ENCODE data around the gene BRCC3. TPM values are rescaled to one million over a fixed set of nuclear protein-coding genes. Genes with fewer than 3 reads are reported as not detected.

BRCC3 gene
- total RNA-seq, 1 donor: 11.2 TPM

- peak overlapping the region; percentile 69 for H3K4me3 ChIP-seq (ENCODE audit: low read depth, low read length)
- TF ChIP-seq, protein P1, sequence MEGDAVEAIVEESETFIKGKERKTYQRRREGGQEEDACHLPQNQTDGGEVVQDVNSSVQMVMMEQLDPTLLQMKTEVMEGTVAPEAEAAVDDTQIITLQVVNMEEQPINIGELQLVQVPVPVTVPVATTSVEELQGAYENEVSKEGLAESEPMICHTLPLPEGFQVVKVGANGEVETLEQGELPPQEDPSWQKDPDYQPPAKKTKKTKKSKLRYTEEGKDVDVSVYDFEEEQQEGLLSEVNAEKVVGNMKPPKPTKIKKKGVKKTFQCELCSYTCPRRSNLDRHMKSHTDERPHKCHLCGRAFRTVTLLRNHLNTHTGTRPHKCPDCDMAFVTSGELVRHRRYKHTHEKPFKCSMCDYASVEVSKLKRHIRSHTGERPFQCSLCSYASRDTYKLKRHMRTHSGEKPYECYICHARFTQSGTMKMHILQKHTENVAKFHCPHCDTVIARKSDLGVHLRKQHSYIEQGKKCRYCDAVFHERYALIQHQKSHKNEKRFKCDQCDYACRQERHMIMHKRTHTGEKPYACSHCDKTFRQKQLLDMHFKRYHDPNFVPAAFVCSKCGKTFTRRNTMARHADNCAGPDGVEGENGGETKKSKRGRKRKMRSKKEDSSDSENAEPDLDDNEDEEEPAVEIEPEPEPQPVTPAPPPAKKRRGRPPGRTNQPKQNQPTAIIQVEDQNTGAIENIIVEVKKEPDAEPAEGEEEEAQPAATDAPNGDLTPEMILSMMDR (IDR thresholded peaks at IDR 0.05; ENCODE audit: insufficient read depth, low read depth, low read length): no peak
- DNase-seq (ENCODE audit: low read depth): no peak
Observed at GRCh38 chrX:155070663-155070974, 689 bp upstream of the BRCC3 start.

DNA sequence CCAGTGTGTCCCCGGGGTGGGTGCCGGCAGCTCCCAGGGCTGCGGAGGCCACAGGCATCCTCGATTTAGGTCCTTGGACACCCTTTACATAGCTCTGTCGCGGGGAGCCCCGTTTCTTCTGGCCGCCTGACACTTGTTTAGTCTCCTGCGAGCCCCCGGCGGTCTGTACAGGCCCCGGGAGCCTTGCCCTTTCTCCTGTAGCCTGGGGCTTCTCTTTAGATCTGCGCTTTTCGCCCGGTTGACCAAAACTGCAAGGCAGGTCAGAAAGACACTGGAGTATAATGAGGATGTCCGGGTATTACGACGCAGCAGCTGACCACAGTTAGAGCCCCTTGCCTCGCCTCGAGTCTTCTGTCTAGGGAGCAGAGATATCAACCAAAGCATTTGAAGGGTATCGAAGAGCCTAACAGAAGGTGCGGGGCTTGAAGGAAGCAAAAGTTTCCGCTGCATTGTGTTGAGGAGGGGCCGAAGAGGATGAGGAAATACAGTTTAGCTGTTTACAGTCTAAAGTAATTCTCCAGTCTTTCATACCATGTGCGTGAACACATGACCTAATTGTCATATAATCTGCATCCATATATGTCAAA lies 479 bp downstream of the BRCC3 start:
- TF ChIP-seq, protein P1 (IDR thresholded peaks at IDR 0.05; ENCODE audit: insufficient read depth, low read depth, low read length): no peak
- peak overlapping the region; percentile 77 for H3K4me3 ChIP-seq (ENCODE audit: low read depth, low read length)

DNA sequence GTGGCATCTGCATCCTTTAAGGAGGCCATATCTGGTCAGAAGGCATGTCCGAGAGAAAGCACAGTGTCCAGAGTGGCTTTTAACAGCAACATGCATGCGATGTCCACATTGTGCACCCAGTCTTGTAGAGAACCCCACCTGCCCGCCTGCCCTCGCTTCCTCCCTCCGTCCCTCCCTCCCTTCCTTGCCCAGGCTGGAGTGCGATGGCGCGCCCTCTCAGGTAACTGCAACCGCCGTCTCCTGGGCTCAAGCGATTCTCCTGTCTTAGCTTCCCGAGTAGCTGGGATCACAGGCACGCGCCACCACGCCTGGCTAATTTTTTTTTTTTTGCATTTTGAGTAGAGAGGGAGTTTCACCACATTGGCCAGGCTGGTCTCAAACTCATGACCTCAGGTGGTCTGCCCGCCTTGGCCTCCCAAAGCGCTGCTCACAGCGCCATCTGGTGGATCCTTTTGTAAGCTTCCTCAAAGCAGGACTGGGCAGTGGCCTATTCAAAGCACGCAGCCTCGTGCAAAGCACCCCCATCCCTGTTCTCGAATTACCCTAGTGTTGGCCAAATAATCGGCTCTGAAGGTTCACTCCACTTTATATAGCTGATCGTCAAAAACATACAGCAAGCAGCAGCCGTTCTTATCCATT lies 15.0 kb downstream of the BRCC3 start:
- TF ChIP-seq, protein P1 (IDR thresholded peaks at IDR 0.05; ENCODE audit: insufficient read depth, low read depth, low read length): peak; percentile 47
- no peak overlapping the region for H3K4me3 ChIP-seq (ENCODE audit: low read depth, low read length)
- DNase-seq (ENCODE audit: low read depth): peak; percentile 25

More for the DNA sequence above, 479 bp downstream of the BRCC3 start:
- peak; percentile 22 for DNase-seq (ENCODE audit: low read depth)

- TF ChIP-seq, protein P1 (IDR thresholded peaks at IDR 0.05; ENCODE audit: insufficient read depth, low read depth, low read length): no peak
- no peak for DNase-seq (ENCODE audit: low read depth)
- H3K4me3 ChIP-seq (ENCODE audit: low read depth, low read length): no peak overlapping the region
Observed at GRCh38 chrX:155086961-155087735, 15.8 kb downstream of the BRCC3 start.

- no peak overlapping the region for H3K4me3 ChIP-seq (ENCODE audit: low read depth, low read length)
- peak; percentile 38 for DNase-seq (ENCODE audit: low read depth)
- TF ChIP-seq, protein P1 (IDR thresholded peaks at IDR 0.05; ENCODE audit: insufficient read depth, low read depth, low read length): peak; percentile 63
Observed at GRCh38 chrX:155094468-155095061, 23.3 kb downstream of the BRCC3 start.

GRCh38 chrX:155105919-155106318 lies 34.6 kb downstream of the BRCC3 start:
- no peak for DNase-seq (ENCODE audit: low read depth)
- TF ChIP-seq, protein P1 (IDR thresholded peaks at IDR 0.05; ENCODE audit: insufficient read depth, low read depth, low read length): no peak
- no peak overlapping the region for H3K4me3 ChIP-seq (ENCODE audit: low read depth, low read length)
